ENCODE measurements around the gene DIP2C. TPM values are rescaled to one million over a fixed set of nuclear protein-coding genes. Genes with fewer than 3 reads are reported as not detected.

Gene DIP2C
- total RNA-seq, 1 experiment from 2014 or later, result 11.0 TPM

DNA sequence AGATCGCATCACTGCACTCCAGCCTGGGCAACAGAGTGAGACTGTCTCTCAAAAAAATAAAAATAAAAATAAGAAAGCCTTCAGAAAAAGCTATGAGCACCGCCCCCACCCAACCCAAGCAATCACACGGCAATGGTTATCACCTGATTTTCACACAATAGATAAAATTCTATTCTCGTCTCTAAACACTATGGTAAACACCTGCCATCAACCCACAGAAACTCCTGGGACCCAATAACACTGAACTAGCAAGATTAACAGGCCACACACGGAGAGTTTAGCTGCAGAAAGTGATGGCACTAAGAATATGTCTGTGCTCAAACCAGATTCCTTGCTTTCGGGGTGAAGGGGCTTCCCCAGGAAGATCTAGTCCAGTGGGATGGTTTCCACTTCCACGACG is 173.8 kb downstream of the DIP2C start:
- H3K27ac Mint-ChIP-seq, result no peak overlapping the region
- H3K4me3 Mint-ChIP-seq, result no peak overlapping the region
- DNase-seq (ENCODE audit: low spot score), result no peak
- peaks cover 3% of the 10 kb centered on the region; the same call in 1 of the 2 replicates for H3K9me3 Mint-ChIP-seq
- ChIA-PET POLR2A (no interaction called here), CTCF (no interaction called here)
- H3K36me3 Mint-ChIP-seq, result no peaks in the 10 kb centered on the region
- no peak for ATAC-seq
- peaks cover 4% of the 10 kb centered on the region for H3K27me3 Mint-ChIP-seq (ENCODE audit: low read depth)
- peaks cover 26% of the 10 kb centered on the region for H3K4me1 Mint-ChIP-seq
- TF ChIP-seq, protein P1, sequence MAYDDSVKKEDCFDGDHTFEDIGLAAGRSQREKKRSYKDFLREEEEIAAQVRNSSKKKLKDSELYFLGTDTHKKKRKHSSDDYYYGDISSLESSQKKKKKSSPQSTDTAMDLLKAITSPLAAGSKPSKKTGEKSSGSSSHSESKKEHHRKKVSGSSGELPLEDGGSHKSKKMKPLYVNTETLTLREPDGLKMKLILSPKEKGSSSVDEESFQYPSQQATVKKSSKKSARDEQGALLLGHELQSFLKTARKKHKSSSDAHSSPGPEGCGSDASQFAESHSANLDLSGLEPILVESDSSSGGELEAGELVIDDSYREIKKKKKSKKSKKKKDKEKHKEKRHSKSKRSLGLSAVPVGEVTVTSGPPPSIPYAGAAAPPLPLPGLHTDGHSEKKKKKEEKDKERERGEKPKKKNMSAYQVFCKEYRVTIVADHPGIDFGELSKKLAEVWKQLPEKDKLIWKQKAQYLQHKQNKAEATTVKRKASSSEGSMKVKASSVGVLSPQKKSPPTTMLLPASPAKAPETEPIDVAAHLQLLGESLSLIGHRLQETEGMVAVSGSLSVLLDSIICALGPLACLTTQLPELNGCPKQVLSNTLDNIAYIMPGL (CRISPR knock-in tag; IDR thresholded peaks at IDR 0.05), result no peak
- no peak for TF ChIP-seq SMAD3 (CRISPR knock-in tag; IDR thresholded peaks at IDR 0.05; ENCODE audit: borderline replicate concordance)
- no peak for TF ChIP-seq NFATC4 (CRISPR knock-in tag; IDR thresholded peaks at IDR 0.05)
- TF ChIP-seq HMGA2 (CRISPR knock-in tag; IDR thresholded peaks at IDR 0.05), result no peak
- TF ChIP-seq, protein P2, sequence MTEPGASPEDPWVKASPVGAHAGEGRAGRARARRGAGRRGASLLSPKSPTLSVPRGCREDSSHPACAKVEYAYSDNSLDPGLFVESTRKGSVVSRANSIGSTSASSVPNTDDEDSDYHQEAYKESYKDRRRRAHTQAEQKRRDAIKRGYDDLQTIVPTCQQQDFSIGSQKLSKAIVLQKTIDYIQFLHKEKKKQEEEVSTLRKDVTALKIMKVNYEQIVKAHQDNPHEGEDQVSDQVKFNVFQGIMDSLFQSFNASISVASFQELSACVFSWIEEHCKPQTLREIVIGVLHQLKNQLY (CRISPR knock-in tag; IDR thresholded peaks at IDR 0.05), result no peak
- TF ChIP-seq ZNF423 (CRISPR knock-in tag; IDR thresholded peaks at IDR 0.05), result no peak
- TF ChIP-seq, protein P3, sequence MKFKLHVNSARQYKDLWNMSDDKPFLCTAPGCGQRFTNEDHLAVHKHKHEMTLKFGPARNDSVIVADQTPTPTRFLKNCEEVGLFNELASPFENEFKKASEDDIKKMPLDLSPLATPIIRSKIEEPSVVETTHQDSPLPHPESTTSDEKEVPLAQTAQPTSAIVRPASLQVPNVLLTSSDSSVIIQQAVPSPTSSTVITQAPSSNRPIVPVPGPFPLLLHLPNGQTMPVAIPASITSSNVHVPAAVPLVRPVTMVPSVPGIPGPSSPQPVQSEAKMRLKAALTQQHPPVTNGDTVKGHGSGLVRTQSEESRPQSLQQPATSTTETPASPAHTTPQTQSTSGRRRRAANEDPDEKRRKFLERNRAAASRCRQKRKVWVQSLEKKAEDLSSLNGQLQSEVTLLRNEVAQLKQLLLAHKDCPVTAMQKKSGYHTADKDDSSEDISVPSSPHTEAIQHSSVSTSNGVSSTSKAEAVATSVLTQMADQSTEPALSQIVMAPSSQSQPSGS (CRISPR knock-in tag; IDR thresholded peaks at IDR 0.05; ENCODE audit: borderline replicate concordance, low read depth), result no peak
- TF ChIP-seq SP1 (CRISPR knock-in tag; conservative IDR thresholded peaks at IDR 0.05), result no peak
- TF ChIP-seq JAZF1 (CRISPR knock-in tag; IDR thresholded peaks at IDR 0.05), result no peak

DNA sequence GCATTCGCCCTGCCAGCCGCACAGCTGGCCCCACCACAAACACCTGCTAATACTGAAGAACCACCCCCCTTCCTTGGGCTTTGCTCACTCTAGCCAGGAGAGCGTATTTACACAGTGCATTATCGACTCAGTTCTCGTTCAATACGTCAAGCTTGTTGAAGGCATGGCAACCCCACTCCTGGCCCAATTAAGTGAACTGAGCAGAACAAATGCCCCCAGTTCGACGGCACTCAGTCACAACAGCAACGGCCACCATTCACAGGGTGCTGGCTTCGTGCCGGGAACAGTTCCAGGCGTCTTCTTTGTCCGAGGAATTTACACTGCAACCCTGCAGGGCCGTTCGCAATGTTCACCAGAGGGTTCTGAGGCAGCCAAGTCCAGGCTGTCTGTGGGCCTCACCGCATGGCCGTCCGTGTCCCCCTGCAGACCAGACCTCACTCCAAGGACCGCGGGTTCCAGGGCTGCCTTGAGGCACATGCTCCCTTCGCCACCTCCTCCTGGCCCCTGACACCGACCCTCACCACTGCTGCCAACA is 175.3 kb downstream of the DIP2C start:
- no peak for TF ChIP-seq CREB1 (CRISPR knock-in tag; IDR thresholded peaks at IDR 0.05)
- TF ChIP-seq ZNF232 (CRISPR knock-in tag; IDR thresholded peaks at IDR 0.05), result no peak
- no peak for TF ChIP-seq CREM (CRISPR knock-in tag; IDR thresholded peaks at IDR 0.05)
- TF ChIP-seq, protein P2 (CRISPR knock-in tag; IDR thresholded peaks at IDR 0.05), result no peak
- TF ChIP-seq GRHL2 (CRISPR knock-in tag; IDR thresholded peaks at IDR 0.05; ENCODE audit: insufficient replicate concordance, severe bottlenecking), result no peak
- TF ChIP-seq, protein P4, sequence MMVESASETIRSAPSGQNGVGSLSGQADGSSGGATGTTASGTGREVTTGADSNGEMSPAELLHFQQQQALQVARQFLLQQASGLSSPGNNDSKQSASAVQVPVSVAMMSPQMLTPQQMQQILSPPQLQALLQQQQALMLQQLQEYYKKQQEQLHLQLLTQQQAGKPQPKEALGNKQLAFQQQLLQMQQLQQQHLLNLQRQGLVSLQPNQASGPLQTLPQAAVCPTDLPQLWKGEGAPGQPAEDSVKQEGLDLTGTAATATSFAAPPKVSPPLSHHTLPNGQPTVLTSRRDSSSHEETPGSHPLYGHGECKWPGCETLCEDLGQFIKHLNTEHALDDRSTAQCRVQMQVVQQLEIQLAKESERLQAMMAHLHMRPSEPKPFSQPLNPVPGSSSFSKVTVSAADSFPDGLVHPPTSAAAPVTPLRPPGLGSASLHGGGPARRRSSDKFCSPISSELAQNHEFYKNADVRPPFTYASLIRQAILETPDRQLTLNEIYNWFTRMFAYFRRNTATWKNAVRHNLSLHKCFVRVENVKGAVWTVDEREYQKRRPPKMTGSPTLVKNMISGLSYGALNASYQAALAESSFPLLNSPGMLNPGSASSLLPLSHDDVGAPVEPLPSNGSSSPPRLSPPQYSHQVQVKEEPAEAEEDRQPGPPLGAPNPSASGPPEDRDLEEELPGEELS (CRISPR knock-in tag; IDR thresholded peaks at IDR 0.05), result no peak
- TF ChIP-seq NFYB (CRISPR knock-in tag; conservative IDR thresholded peaks at IDR 0.05; ENCODE audit: low read depth), result no peak
- no peak for TF ChIP-seq NFATC4 (CRISPR knock-in tag; IDR thresholded peaks at IDR 0.05)
- Mint-ChIP-seq H3K4me3 (no peak overlapping the region), H3K4me1 (peaks cover 14% of the 10 kb centered on the region), H3K9me3 (peaks cover 3% of the 10 kb centered on the region; the same call in 1 of the 2 replicates), H3K27ac (no peak overlapping the region), H3K36me3 (no peaks in the 10 kb centered on the region), H3K27me3 (ENCODE audit: low read depth) (peaks cover 19% of the 10 kb centered on the region)
- POLR2A ChIA-PET, result no interaction called here
- CTCF ChIA-PET, result interaction anchor here (0.6 kb wide), 1 partner anchor 147 kb away, joined by 3 read pairs; no protein-coding TSS in a partner anchor
- DNase-seq (ENCODE audit: low spot score) (no peak), ATAC-seq (no peak)

DNA sequence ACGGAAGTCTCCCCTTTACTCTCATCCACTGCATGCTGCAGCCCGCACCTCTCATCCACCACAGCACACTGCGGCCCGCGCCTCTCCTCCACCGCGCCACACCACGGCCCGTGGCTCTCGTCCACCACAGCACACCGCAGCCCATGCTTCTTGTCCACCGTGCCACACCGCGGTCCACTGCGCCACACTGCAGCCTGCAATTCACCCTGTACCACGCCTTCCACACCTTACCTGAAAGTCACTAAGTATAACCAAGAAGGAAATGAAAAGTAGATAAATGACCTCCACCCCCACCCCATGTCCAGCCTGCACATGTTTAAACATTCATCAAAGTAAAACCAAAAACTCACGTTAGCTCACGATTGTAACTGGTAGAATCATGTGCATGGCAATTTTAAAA is 176.1 kb downstream of the DIP2C start:
- CTCF ChIA-PET, result interaction anchor here (1.1 kb wide), 1 partner anchor 275 kb away, joined by 5 read pairs; no protein-coding TSS in a partner anchor
- H3K4me1 Mint-ChIP-seq, result peaks cover 9% of the 10 kb centered on the region
- peaks cover 3% of the 10 kb centered on the region; the same call in 1 of the 2 replicates for H3K9me3 Mint-ChIP-seq
- peaks cover 27% of the 10 kb centered on the region for H3K27me3 Mint-ChIP-seq (ENCODE audit: low read depth)
- POLR2A ChIA-PET, result interaction anchor here (0.6 kb wide), 1 partner anchor 1133 kb away, joined by 4 read pairs; no protein-coding TSS in a partner anchor
- no peak for ATAC-seq
- DNase-seq (ENCODE audit: low spot score), result no peak
- H3K4me3 Mint-ChIP-seq, result no peak overlapping the region
- H3K36me3 Mint-ChIP-seq, result no peaks in the 10 kb centered on the region
- no peak overlapping the region; the same call in 1 of the 2 replicates for H3K27ac Mint-ChIP-seq
- TF ChIP-seq, protein P5, sequence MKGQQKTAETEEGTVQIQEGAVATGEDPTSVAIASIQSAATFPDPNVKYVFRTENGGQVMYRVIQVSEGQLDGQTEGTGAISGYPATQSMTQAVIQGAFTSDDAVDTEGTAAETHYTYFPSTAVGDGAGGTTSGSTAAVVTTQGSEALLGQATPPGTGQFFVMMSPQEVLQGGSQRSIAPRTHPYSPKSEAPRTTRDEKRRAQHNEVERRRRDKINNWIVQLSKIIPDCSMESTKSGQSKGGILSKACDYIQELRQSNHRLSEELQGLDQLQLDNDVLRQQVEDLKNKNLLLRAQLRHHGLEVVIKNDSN (CRISPR knock-in tag; IDR thresholded peaks at IDR 0.05), result no peak
- TF ChIP-seq, protein P3 (CRISPR knock-in tag; IDR thresholded peaks at IDR 0.05; ENCODE audit: borderline replicate concordance, low read depth), result no peak
- TF ChIP-seq, protein P6, sequence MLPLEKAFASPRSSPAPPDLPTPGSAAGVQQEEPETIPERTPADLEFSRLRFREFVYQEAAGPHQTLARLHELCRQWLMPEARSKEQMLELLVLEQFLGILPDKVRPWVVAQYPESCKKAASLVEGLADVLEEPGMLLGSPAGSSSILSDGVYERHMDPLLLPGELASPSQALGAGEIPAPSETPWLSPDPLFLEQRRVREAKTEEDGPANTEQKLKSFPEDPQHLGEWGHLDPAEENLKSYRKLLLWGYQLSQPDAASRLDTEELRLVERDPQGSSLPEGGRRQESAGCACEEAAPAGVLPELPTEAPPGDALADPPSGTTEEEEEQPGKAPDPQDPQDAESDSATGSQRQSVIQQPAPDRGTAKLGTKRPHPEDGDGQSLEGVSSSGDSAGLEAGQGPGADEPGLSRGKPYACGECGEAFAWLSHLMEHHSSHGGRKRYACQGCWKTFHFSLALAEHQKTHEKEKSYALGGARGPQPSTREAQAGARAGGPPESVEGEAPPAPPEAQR (CRISPR knock-in tag; IDR thresholded peaks at IDR 0.05), result no peak
- TF ChIP-seq, protein P7, sequence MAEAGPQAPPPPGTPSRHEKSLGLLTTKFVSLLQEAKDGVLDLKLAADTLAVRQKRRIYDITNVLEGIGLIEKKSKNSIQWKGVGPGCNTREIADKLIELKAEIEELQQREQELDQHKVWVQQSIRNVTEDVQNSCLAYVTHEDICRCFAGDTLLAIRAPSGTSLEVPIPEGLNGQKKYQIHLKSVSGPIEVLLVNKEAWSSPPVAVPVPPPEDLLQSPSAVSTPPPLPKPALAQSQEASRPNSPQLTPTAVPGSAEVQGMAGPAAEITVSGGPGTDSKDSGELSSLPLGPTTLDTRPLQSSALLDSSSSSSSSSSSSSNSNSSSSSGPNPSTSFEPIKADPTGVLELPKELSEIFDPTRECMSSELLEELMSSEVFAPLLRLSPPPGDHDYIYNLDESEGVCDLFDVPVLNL (CRISPR knock-in tag; IDR thresholded peaks at IDR 0.05; ENCODE audit: borderline replicate concordance, low read depth), result no peak
- TF ChIP-seq ATF1 (CRISPR knock-in tag; IDR thresholded peaks at IDR 0.05), result no peak

All from WTC11 (cell line).